VCaP (cell line): Measurements from ENCODE around the gene STAT5B.

ENCODE experiments used
- H3K27ac ChIP-seq: fragments of 450-650 bp; 2 replicates; pipeline ENCODE4 v1.5.1; 2017
- TF ChIP-seq, protein P1 (sequence below): fragments of 450-650 bp; conservative IDR thresholded peaks from 2 replicates; pipeline ENCODE4 v1.5.1; 2017; ENCODE audit warnings: mild to moderate bottlenecking, moderate library complexity

The STAT5B gene

GRCh38 chr17:42166196-42166763 lies 109.9 kb downstream of the STAT5B start:
- TF ChIP-seq, protein P1, sequence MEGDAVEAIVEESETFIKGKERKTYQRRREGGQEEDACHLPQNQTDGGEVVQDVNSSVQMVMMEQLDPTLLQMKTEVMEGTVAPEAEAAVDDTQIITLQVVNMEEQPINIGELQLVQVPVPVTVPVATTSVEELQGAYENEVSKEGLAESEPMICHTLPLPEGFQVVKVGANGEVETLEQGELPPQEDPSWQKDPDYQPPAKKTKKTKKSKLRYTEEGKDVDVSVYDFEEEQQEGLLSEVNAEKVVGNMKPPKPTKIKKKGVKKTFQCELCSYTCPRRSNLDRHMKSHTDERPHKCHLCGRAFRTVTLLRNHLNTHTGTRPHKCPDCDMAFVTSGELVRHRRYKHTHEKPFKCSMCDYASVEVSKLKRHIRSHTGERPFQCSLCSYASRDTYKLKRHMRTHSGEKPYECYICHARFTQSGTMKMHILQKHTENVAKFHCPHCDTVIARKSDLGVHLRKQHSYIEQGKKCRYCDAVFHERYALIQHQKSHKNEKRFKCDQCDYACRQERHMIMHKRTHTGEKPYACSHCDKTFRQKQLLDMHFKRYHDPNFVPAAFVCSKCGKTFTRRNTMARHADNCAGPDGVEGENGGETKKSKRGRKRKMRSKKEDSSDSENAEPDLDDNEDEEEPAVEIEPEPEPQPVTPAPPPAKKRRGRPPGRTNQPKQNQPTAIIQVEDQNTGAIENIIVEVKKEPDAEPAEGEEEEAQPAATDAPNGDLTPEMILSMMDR: no peak
- no peak overlapping the region for H3K27ac ChIP-seq

DNA sequence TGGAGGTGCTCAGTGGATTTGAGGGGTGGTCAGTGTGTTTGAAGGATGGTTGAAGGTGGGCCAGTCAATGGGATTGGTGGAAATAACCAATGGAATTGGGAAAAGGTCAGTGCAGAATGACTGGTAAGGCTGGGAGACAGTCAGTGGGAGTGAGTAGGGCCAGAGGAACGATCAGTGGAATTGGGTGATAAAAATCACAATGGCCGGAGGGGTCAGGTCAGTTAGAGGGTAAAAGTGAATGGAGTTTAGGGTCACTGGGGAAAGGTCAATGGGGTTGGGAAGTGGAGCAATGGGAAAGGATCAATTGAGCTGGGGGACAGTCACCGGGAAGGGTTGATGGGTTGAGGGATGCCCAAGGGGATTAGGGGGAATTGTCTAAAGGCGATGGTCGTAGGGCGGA lies 110.4 kb downstream of the STAT5B start:
- no peak overlapping the region for H3K27ac ChIP-seq
- TF ChIP-seq, protein P1: no peak

DNA sequence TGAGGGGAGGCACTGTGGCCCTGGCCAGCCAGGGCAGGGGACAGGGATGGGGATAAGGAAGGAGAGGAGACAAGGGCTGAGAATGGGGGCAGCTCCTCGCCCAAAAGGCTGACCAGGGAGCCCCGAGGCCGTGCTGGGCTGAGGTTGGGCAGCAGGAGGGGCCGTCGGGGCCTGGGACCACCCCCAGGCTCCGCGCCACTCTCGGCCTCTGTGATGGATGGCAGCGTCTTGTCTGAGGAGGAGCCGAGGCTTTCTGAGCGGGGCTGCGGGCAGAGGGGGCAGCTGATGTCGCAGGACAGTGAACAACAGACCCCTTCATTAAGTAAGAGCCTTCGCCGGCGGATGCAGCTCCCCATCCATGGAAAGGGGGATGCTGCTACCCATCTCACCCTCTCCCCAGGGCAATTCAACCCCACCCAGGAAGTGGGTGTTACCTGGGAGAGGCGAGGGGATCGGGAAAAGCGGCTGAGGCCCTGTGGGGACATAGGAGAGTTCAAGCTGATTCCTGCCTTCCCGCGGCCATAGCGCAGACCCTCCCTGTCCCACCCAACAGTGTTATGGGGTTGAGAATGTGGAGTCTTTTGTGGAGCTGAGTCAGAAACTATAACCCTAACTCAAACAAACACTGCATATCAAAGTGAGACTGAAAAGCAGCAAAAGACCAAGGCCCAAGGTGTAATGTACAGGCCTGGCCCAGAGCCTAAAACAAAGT lies 112.3 kb downstream of the STAT5B start:
- TF ChIP-seq, protein P1: no peak
- H3K27ac ChIP-seq: no peak overlapping the region

DNA sequence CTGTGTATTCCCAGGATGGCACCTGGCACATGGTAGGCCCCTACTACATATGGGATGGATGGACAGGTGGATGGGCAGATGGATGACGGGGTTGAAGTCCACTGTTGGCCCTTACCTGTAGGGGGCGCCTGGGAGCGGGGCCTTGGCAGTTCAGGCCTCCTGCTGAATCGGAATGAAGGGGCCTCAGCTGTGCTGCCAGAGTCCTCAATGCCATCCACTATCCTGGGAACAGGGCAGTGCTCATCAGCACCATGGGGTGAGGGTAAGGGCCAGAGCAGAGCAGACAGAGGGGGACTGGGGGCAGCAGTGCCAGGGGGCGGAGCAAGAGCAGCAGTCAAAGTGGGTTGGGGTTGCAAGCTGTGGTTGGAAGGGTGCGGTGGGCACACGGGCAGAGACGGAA lies 113.1 kb downstream of the STAT5B start:
- no peak overlapping the region for H3K27ac ChIP-seq

GRCh38 chr17:42160531-42160910 lies 115.7 kb downstream of the STAT5B start:
- TF ChIP-seq, protein P1: no peak
- no peak overlapping the region for H3K27ac ChIP-seq

More for the DNA sequence above, 113.1 kb downstream of the STAT5B start:
- TF ChIP-seq, protein P1: no peak

- no peak overlapping the region for H3K27ac ChIP-seq
- TF ChIP-seq, protein P1: no peak
Measured at GRCh38 chr17:42159796-42160530, 116.2 kb downstream of the STAT5B start.

DNA sequence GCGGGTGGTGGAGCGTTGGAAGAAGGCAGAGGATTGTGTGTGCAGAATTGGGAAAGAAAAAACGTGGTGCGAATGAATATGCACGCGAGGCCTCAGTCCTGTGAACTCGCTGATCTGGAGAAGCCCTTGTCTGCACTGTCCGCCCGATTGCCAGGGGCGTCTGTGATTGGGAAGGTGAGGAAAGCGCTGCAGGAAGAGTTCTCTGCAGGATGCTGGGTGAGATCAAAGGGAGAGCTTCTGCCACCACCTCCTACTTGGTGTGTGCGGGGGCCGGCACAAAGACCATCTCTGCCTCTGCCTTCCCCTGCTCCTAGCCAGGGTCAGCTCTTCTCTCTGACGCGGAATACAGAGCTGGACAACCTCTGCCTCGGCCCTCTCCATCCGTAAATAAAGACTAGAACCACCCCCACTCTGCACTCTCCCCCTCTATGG lies 120.6 kb downstream of the STAT5B start:
- TF ChIP-seq, protein P1: no peak
- peak overlapping the region; percentile 67; the same call in 1 of the 2 replicates for H3K27ac ChIP-seq
